Muscle of leg (tissue), 11 donors: Measurements from ENCODE around the gene ERI3. TPM values are rescaled to one million over a fixed set of nuclear protein-coding genes. Genes with fewer than 3 reads are reported as not detected.

ENCODE experiments used
- DNase-seq: peaks from one replicate; pipeline ENCODE4 v3.0.0; 2013
- H3K27ac ChIP-seq: one replicate; pipeline ENCODE4 v1.5.1; 2013; ENCODE audit warnings: mild to moderate bottlenecking, low read length, control low read depth
- H3K27me3 ChIP-seq: one replicate; pipeline ENCODE4 v1.6.1; 2013; ENCODE audit warnings: low read length; ENCODE audit not compliant: control insufficient read depth, insufficient read depth
- H3K36me3 ChIP-seq: one replicate; pipeline ENCODE4 v1.6.1; 2013; ENCODE audit warnings: low read length; ENCODE audit not compliant: control insufficient read depth, insufficient read depth
- H3K4me1 ChIP-seq: one replicate; pipeline ENCODE4 v1.6.1; 2013; ENCODE audit warnings: low read length; ENCODE audit not compliant: control insufficient read depth, insufficient read depth
- H3K4me3 ChIP-seq: one replicate; pipeline ENCODE4 v1.5.1; 2013; ENCODE audit warnings: low read length, control low read depth
- H3K9me3 ChIP-seq: replicated peaks from 2 replicates; pipeline ENCODE4 v1.6.1; 2013; ENCODE audit warnings: low read depth, low read length; ENCODE audit not compliant: control insufficient read depth
- WGBS: methylation state at CpG from one replicate; pipeline ENCODE4 v1.1.5; 2013; ENCODE audit warnings: missing lambda C conversion rate; ENCODE audit not compliant: insufficient coverage; 5-methylcytosine and 5-hydroxymethylcytosine counted together
- polyA plus RNA-seq, 8 donors: library from polyadenylated mRNA; unstranded; fragments of 120-200 nt; gene quantifications; one replicate each; pipeline versions ENCODE4 v1.2.1 to v1.2.3, GENCODE V29; 2013; ENCODE audit warnings: inconsistent platforms in 1 of 8, low replicate concordance in 1 of 8; ENCODE audit not compliant: insufficient read length in 8 of 8, insufficient read depth in 1 of 8
- total RNA-seq: library from RNA; stranded (reverse); fragments of 120-200 nt; gene quantifications from one replicate; pipeline ENCODE4 v1.2.4, GENCODE V29; 2013

ERI3 gene
- total and polyA plus RNA-seq, 9 donors, result 46.7 to 57.2 (median 52.1) TPM

GRCh38 chr1:44302541-44302940, 52.5 kb downstream of the ERI3 start:
- no peaks in the 10 kb centered on the region for H3K27me3 ChIP-seq
- no peak for DNase-seq
- H3K4me3 ChIP-seq, result no peak overlapping the region
- H3K27ac ChIP-seq, result no peak overlapping the region
- 76% methylated on average over 3 of the region's 6 CpGs for WGBS
- peaks cover 73% of the 10 kb centered on the region for H3K36me3 ChIP-seq
- peaks cover 29% of the 10 kb centered on the region for H3K4me1 ChIP-seq
- H3K9me3 ChIP-seq, result no peaks in the 10 kb centered on the region

GRCh38 chr1:44301442-44301841, 53.6 kb downstream of the ERI3 start:
- no peaks in the 10 kb centered on the region for H3K9me3 ChIP-seq
- peak overlapping the region; percentile 55 for H3K27ac ChIP-seq
- peaks cover 40% of the 10 kb centered on the region for H3K4me1 ChIP-seq
- H3K27me3 ChIP-seq, result no peaks in the 10 kb centered on the region
- peaks cover 72% of the 10 kb centered on the region for H3K36me3 ChIP-seq
- no peak overlapping the region for H3K4me3 ChIP-seq
- DNase-seq, result no peak
- no CpG with 5 or more reads among the region's 5 CpGs for WGBS

- DNase-seq, result peak; percentile 23
- Histone ChIP-seq H3K27ac (peak overlapping the region; percentile 55), H3K36me3 (peaks cover 70% of the 10 kb centered on the region), H3K4me1 (peaks cover 40% of the 10 kb centered on the region), H3K27me3 (no peaks in the 10 kb centered on the region), H3K4me3 (no peak overlapping the region), H3K9me3 (no peaks in the 10 kb centered on the region)
- WGBS, result no CpG with 5 or more reads among the region's 7 CpGs
These were observed 54.2 kb downstream of the ERI3 start for GRCh38 chr1:44300852-44301251.

- H3K27ac ChIP-seq, result no peak overlapping the region
- H3K9me3 ChIP-seq, result no peaks in the 10 kb centered on the region
- H3K4me3 ChIP-seq, result no peak overlapping the region
- peaks cover 63% of the 10 kb centered on the region for H3K36me3 ChIP-seq
- WGBS, result 83% methylated on average over 1 of the region's 2 CpGs
- no peak for DNase-seq
- no peaks in the 10 kb centered on the region for H3K27me3 ChIP-seq
- peaks cover 65% of the 10 kb centered on the region for H3K4me1 ChIP-seq
These were observed 57.2 kb downstream of the ERI3 start for GRCh38 chr1:44297695-44298400.

- 60% methylated on average over 6 of the region's 7 CpGs for WGBS
- no peak for DNase-seq
- peaks cover 67% of the 10 kb centered on the region for H3K4me1 ChIP-seq
- peaks cover 53% of the 10 kb centered on the region for H3K36me3 ChIP-seq
- H3K4me3 ChIP-seq, result no peak overlapping the region
- H3K9me3 ChIP-seq, result no peaks in the 10 kb centered on the region
- H3K27ac ChIP-seq, result peak overlapping the region; percentile 49
- H3K27me3 ChIP-seq, result no peaks in the 10 kb centered on the region
These were observed 58.3 kb downstream of the ERI3 start for GRCh38 chr1:44296806-44297205.

GRCh38 chr1:44296086-44296485, 59.0 kb downstream of the ERI3 start:
- peaks cover 46% of the 10 kb centered on the region for H3K36me3 ChIP-seq
- DNase-seq, result no peak
- no peak overlapping the region for H3K27ac ChIP-seq
- no peaks in the 10 kb centered on the region for H3K9me3 ChIP-seq
- H3K4me1 ChIP-seq, result peaks cover 65% of the 10 kb centered on the region
- no peak overlapping the region for H3K4me3 ChIP-seq
- no peaks in the 10 kb centered on the region for H3K27me3 ChIP-seq
- WGBS, result no CpG with 5 or more reads among the region's 6 CpGs

GRCh38 chr1:44294588-44295007, 60.5 kb downstream of the ERI3 start:
- no peak overlapping the region for H3K27ac ChIP-seq
- no peak overlapping the region for H3K4me3 ChIP-seq
- peaks cover 62% of the 10 kb centered on the region for H3K4me1 ChIP-seq
- H3K36me3 ChIP-seq, result peaks cover 47% of the 10 kb centered on the region
- no peaks in the 10 kb centered on the region for H3K9me3 ChIP-seq
- H3K27me3 ChIP-seq, result no peaks in the 10 kb centered on the region
- WGBS, result 43% methylated on average over 3 of the region's 4 CpGs
- DNase-seq, result peak; percentile 69

- WGBS, result 53% methylated on average over 9 of the region's 9 CpGs
- H3K4me3 ChIP-seq, result no peak overlapping the region
- no peaks in the 10 kb centered on the region for H3K27me3 ChIP-seq
- H3K4me1 ChIP-seq, result peaks cover 69% of the 10 kb centered on the region
- H3K36me3 ChIP-seq, result peaks cover 44% of the 10 kb centered on the region
- DNase-seq, result peak; percentile 23
- H3K9me3 ChIP-seq, result no peaks in the 10 kb centered on the region
- H3K27ac ChIP-seq, result peak overlapping the region; percentile 84
These were observed 61.2 kb downstream of the ERI3 start for GRCh38 chr1:44293761-44294315.

GRCh38 chr1:44292651-44293050, 62.4 kb downstream of the ERI3 start:
- Histone ChIP-seq H3K4me3 (no peak overlapping the region), H3K4me1 (peaks cover 68% of the 10 kb centered on the region), H3K27ac (peak overlapping the region; percentile 84), H3K27me3 (no peaks in the 10 kb centered on the region), H3K9me3 (no peaks in the 10 kb centered on the region), H3K36me3 (peaks cover 45% of the 10 kb centered on the region)
- peak; percentile 61 for DNase-seq
- WGBS, result 75% methylated on average over 7 of the region's 10 CpGs

GRCh38 chr1:44290250-44291094, 64.6 kb downstream of the ERI3 start:
- Histone ChIP-seq H3K27ac (no peak overlapping the region), H3K36me3 (peaks cover 32% of the 10 kb centered on the region), H3K4me3 (no peak overlapping the region), H3K27me3 (no peaks in the 10 kb centered on the region), H3K4me1 (peaks cover 52% of the 10 kb centered on the region), H3K9me3 (no peaks in the 10 kb centered on the region)
- WGBS, result 68% methylated on average over 2 of the region's 11 CpGs
- DNase-seq, result no peak
